IgD-negative memory B cell (primary cell): ENCODE measurements around the gene PTPN18. TPM values are rescaled to one million over a fixed set of nuclear protein-coding genes. Genes with fewer than 3 reads are reported as not detected.

Experiments used
- H3K27ac Mint-ChIP-seq, 3 donors: one replicate each; pipeline ENCODE4 v1.8.0; 2020 to 2022; ENCODE audit warnings: mild to moderate bottlenecking in 3 of 3, mixed read lengths in 3 of 3, moderate library complexity in 1 of 3
- H3K27me3 Mint-ChIP-seq: one replicate; pipeline ENCODE4 v1.8.0; 2021; ENCODE audit warnings: mixed read lengths
- H3K36me3 Mint-ChIP-seq: one replicate; pipeline ENCODE4 v1.8.0; 2020; ENCODE audit warnings: mild to moderate bottlenecking, mixed read lengths
- H3K4me1 Mint-ChIP-seq, 3 donors: one replicate each; pipeline ENCODE4 v1.8.0; 2020 to 2022; ENCODE audit warnings: mixed read lengths in 3 of 3, mild to moderate bottlenecking in 1 of 3
- H3K4me3 Mint-ChIP-seq, 4 donors: one replicate each; pipeline ENCODE4 v1.8.0; 2020 to 2022; ENCODE audit warnings: mild to moderate bottlenecking in 4 of 4, mixed read lengths in 4 of 4, moderate library complexity in 3 of 4
- H3K9me3 Mint-ChIP-seq, 3 donors: one replicate each; pipeline ENCODE4 v1.8.0; 2020 to 2021; ENCODE audit warnings: mixed read lengths in 3 of 3, mild to moderate bottlenecking in 1 of 3
- polyA plus RNA-seq: library from polyadenylated mRNA; unstranded; fragments of 300-500 nt; fragmentation: Illumina TruSeq; gene quantifications from one replicate; pipeline ENCODE4 v1.2.3, GENCODE V29; 2021

PTPN18 gene
- polyA plus RNA-seq, 1 donor from 2014 or later: 124 TPM

DNA sequence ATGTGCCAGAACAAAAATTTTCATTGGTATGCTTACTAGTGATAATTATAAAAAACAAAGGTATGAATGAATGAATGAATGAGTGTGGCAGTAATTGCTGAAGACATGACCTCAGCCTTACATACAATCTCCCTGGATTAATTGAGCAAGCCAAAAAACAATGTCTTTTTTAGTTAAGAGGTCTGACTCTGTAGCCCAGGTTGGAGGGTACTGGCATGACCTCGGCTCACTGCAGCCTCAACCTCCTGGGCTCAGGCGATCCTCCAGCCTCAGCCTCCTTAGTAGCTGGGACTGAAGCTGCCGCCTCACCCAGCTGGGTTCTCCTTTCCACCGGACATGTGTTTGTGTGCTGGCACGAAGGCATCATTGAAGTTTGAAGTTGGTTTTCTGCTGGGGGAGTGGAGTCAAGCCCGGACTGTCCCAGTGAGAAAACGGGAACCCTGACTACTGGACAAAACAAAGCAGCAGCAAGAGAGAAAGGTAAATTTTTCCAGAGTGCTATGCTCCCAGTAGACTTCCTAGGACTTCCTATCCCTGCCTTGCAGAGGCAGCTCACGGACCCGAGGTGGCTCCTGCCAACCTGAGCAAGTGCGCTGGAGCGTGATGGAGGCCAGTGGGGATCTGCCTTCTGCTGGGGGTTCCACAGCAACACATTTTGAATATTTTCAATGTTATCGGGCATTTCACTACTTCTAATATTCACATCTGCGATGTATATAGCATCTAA lies 19.5 kb upstream of the PTPN18 start:
- no peaks in the 10 kb centered on the region for H3K9me3 Mint-ChIP-seq
- peaks cover 6% of the 10 kb centered on the region for H3K27me3 Mint-ChIP-seq
- H3K4me3 Mint-ChIP-seq: peak overlapping the region in 2 of 4 donors; percentile 52 to 64
- peaks cover 10 to 15% (median 13%) of the 10 kb centered on the region in 3 donors for H3K4me1 Mint-ChIP-seq
- peak overlapping the region in 2 of 3 donors; percentile 93 to 94 for H3K27ac Mint-ChIP-seq
- no peaks in the 10 kb centered on the region for H3K36me3 Mint-ChIP-seq

- Mint-ChIP-seq H3K27ac (peak overlapping the region; percentile 85 to 94 (median 93)), H3K9me3 (no peaks in the 10 kb centered on the region), H3K4me3 (peak overlapping the region in 3 of 4 donors; percentile 33 to 64 (median 48)), H3K27me3 (peaks cover 3% of the 10 kb centered on the region), H3K4me1 (peaks cover 15 to 20% (median 17%) of the 10 kb centered on the region in 3 donors), H3K36me3 (peaks cover 2% of the 10 kb centered on the region)
Observed at GRCh38 chr2:130336877-130337734, 18.8 kb upstream of the PTPN18 start.

- Mint-ChIP-seq H3K36me3 (peaks cover 2% of the 10 kb centered on the region), H3K9me3 (no peaks in the 10 kb centered on the region), H3K4me3 (peak overlapping the region in 1 of 4 donors; percentile 64), H3K4me1 (peaks cover 10 to 21% (median 14%) of the 10 kb centered on the region in 3 donors), H3K27ac (peak overlapping the region in 1 of 3 donors; percentile 93), H3K27me3 (no peaks in the 10 kb centered on the region)
Observed at GRCh38 chr2:130337735-130338325, 18.0 kb upstream of the PTPN18 start.

GRCh38 chr2:130338793-130339345 lies 17.0 kb upstream of the PTPN18 start:
- Mint-ChIP-seq H3K4me3 (peak overlapping the region in 2 of 4 donors; percentile 47 to 64), H3K4me1 (peaks cover 9 to 20% (median 16%) of the 10 kb centered on the region in 3 donors), H3K9me3 (no peaks in the 10 kb centered on the region), H3K36me3 (peaks cover 2% of the 10 kb centered on the region), H3K27me3 (no peaks in the 10 kb centered on the region), H3K27ac (peak overlapping the region in 2 of 3 donors; percentile 4 to 93)

DNA sequence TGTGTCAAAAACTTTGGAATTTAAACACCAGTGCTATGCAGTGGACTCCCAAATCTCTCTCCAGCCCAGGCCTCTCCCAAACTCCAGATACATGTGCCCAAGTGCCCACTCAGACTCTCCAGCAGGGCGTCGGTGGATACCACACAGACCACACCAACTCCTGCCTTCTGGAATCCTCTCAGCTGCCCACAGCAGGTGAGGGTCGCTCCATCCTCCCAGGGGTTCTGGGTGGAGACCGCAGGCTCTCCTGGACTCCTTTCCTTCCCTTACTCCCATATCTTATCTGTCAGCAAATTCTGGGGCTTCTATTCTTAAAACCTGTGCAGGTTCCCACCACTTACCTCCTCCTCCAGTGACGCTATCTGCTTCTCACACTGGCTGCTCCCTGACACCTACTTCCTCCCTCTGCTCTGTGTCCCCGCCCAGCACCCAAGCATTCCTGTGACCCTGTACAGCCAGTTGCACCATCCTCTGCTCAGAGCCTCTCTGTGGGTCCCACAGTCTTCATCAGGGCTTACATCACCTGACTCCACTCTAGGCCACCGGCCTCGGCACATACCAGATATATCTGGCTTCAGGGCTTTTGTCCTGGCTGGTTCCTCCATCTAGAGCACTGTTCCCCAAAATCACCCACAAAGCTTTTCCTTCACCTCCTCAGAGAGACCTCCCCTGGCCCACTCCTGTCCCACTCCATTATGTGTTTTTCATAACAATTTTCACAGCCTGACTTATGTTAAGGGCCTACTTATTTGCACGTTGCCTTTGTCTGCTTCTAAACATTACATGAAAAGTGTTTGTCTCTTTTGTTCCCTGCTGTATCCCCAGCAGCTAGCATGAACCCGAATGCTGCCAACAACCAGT lies 15.7 kb upstream of the PTPN18 start:
- Mint-ChIP-seq H3K36me3 (peaks cover 2% of the 10 kb centered on the region), H3K27me3 (no peaks in the 10 kb centered on the region), H3K4me1 (peaks cover 9 to 20% (median 19%) of the 10 kb centered on the region in 3 donors), H3K9me3 (no peaks in the 10 kb centered on the region), H3K27ac (peak overlapping the region in 2 of 3 donors; percentile 49 to 91), H3K4me3 (peak overlapping the region; percentile 54 to 71 (median 66))

- Mint-ChIP-seq H3K4me1 (peaks cover 9 to 24% (median 23%) of the 10 kb centered on the region in 3 donors), H3K27me3 (no peaks in the 10 kb centered on the region), H3K4me3 (peak overlapping the region; percentile 99 to 100 (median 100)), H3K9me3 (no peaks in the 10 kb centered on the region), H3K36me3 (peaks cover 6% of the 10 kb centered on the region), H3K27ac (peak overlapping the region; percentile 96 to 99 (median 99))
Observed at GRCh38 chr2:130341562-130342019, 14.3 kb upstream of the PTPN18 start.

GRCh38 chr2:130342020-130342532 lies 13.8 kb upstream of the PTPN18 start:
- Mint-ChIP-seq H3K27ac (peak overlapping the region; percentile 96 to 99 (median 99)), H3K36me3 (peaks cover 6% of the 10 kb centered on the region), H3K9me3 (no peaks in the 10 kb centered on the region), H3K27me3 (no peaks in the 10 kb centered on the region), H3K4me1 (peaks cover 12 to 27% (median 23%) of the 10 kb centered on the region in 3 donors), H3K4me3 (peak overlapping the region; percentile 99 to 100 (median 100))

DNA sequence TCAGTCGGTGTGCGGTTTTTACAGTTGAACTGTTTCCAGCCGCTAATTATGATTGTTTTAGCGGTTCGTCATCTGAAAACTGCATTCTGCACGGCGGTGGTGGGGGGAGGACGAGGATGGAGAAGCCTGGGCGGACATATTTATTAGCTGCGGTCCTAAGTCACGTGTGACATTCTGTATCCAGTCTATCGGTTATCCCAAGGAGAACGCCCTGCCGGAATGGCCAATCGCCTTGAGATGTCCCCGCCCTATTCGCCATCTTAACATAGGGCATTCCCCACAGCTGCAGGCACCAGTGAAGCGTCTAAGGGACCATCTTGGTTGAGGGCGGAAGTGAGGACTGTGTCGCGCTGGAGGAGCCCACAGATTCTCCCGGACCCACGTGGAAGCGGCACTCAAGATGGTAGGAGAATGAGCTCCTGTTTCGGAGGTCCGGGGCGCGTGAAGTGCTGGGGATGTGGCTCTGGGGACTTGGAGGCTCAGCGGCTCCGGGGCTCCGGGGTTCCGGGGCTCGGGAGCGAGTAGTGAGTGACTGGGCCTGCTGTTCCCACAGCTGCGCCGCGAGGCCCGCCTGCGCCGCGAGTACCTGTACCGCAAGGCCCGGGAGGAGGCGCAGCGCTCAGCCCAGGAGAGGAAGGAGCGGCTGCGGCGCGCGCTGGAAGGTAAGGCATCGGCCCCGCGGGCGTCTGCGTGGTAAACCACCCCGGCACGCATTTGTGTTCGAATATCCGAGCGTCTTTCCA lies 13.2 kb upstream of the PTPN18 start, which contains the start of gene IMP4:
Gene IMP4 (plus strand): TSS at position 365 of the 743 bp plus-strand sequence. CDS start 36 bp downstream, at position 401.
- peaks cover 18 to 34% (median 28%) of the 10 kb centered on the region in 3 donors for H3K4me1 Mint-ChIP-seq
- peak within 1 kb of the TSS; percentile 99 to 100 (median 100) for H3K4me3 Mint-ChIP-seq
- H3K9me3 Mint-ChIP-seq: no peaks in the 10 kb centered on the region
- peaks cover 9% of the 10 kb centered on the region for H3K36me3 Mint-ChIP-seq
- peak within 1 kb of the TSS; percentile 96 to 99 (median 99) for H3K27ac Mint-ChIP-seq
- no peaks in the 10 kb centered on the region for H3K27me3 Mint-ChIP-seq

DNA sequence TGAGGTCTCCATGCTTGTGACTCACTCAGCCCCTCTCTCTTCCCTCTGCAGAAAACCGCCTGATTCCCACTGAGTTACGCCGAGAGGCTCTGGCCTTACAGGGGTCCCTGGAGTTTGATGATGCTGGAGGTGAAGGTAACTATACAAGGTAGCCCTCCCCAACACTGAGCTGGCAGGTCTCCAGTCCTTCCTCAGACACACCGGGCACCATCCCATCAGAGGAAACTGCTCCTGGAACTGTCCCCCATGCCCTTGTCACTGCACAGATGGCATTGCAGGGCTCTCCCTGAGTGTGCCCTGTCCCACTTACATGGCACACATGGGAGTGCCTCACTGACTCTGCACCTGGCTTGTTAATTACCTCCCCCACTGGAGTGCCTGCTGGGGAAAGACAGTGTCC lies 11.3 kb upstream of the PTPN18 start:
- peak overlapping the region in 3 of 4 donors; percentile 38 to 99 (median 41) for H3K4me3 Mint-ChIP-seq
- H3K9me3 Mint-ChIP-seq: no peaks in the 10 kb centered on the region
- H3K36me3 Mint-ChIP-seq: peaks cover 13% of the 10 kb centered on the region
- no peaks in the 10 kb centered on the region for H3K27me3 Mint-ChIP-seq
- no peak overlapping the region for H3K27ac Mint-ChIP-seq
- peaks cover 19 to 43% (median 37%) of the 10 kb centered on the region in 3 donors for H3K4me1 Mint-ChIP-seq

DNA sequence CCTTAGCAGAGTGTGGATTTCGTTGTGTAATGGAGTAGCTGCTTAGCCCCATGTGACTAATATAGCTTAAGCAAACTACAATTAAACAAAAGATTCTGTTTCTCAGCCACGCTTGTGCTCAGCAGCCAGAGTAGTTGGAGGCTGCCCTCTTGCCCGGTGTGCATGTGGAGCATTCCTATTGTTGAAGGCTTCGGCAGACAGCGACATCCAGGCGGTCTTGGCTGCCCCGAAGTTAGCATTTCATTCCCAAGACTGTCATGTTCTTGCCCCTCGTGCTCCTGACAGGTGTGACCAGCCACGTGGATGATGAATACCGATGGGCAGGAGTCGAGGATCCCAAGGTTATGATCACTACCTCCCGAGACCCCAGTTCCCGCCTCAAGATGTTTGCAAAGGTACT lies 10.8 kb upstream of the PTPN18 start:
- H3K4me1 Mint-ChIP-seq: peaks cover 19 to 43% (median 38%) of the 10 kb centered on the region in 3 donors
- peaks cover 13% of the 10 kb centered on the region for H3K36me3 Mint-ChIP-seq

GRCh38 chr2:130345611-130346010 lies 10.2 kb upstream of the PTPN18 start:
- no peaks in the 10 kb centered on the region for H3K9me3 Mint-ChIP-seq
- peaks cover 13% of the 10 kb centered on the region for H3K36me3 Mint-ChIP-seq
- H3K27ac Mint-ChIP-seq: peak overlapping the region in 1 of 3 donors; percentile 73
- H3K4me1 Mint-ChIP-seq: peaks cover 19 to 40% (median 38%) of the 10 kb centered on the region in 3 donors
- H3K27me3 Mint-ChIP-seq: no peaks in the 10 kb centered on the region
- H3K4me3 Mint-ChIP-seq: peak overlapping the region in 1 of 4 donors; percentile 57

More for the DNA sequence above, 10.8 kb upstream of the PTPN18 start:
- no peak overlapping the region for H3K27ac Mint-ChIP-seq
- H3K9me3 Mint-ChIP-seq: no peaks in the 10 kb centered on the region
- no peaks in the 10 kb centered on the region for H3K27me3 Mint-ChIP-seq
- H3K4me3 Mint-ChIP-seq: peak overlapping the region in 1 of 4 donors; percentile 99

DNA sequence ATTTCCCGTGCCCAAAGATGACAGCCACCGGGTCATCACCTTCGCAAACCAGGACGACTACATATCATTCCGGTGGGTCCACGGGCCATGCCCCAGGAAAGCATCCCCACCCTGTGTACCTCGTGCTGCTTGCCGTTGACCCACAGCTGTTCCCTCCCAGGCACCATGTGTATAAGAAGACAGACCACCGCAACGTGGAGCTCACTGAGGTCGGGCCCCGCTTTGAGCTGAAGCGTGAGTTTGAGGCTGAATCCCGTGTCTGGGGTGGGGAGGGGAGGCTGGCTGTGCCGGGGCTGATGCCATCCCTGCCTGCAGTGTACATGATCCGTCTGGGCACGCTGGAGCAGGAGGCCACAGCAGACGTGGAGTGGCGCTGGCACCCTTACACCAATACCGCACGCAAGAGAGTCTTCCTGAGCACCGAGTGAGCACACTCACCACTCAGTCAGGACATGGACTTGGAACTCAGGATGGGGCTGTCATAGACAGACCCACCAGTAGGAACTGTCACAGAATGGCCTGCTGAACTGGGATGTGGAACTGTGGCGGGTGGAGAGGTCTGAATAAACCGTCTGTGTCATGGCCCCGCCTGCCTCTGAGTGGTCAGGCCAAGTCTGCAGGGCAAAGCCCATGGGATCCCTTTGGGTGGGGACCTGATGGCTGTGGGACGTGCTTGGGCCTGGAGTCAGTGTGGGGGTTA lies 9.7 kb upstream of the PTPN18 start:
- H3K27ac Mint-ChIP-seq: peak overlapping the region in 1 of 3 donors; percentile 73
- peaks cover 13% of the 10 kb centered on the region for H3K36me3 Mint-ChIP-seq
- peaks cover 16 to 37% (median 37%) of the 10 kb centered on the region in 3 donors for H3K4me1 Mint-ChIP-seq
- H3K9me3 Mint-ChIP-seq: no peaks in the 10 kb centered on the region
- H3K4me3 Mint-ChIP-seq: peak overlapping the region in 2 of 4 donors; percentile 57 to 75
- no peaks in the 10 kb centered on the region for H3K27me3 Mint-ChIP-seq
